Stomach (tissue), 4 donors: Measurements from ENCODE around the gene TEX51.

Experiments used
- EP300 ChIP-seq: sonication (generic); formaldehyde crosslinking; IDR thresholded peaks from one replicate; pipeline ENCODE4 v1.6.1; 2017; ENCODE audit warnings: antibody characterized with exemption
- POLR2AphosphoS5 ChIP-seq, 3 donors: sonication (generic); formaldehyde crosslinking; IDR thresholded peaks; one replicate each; pipeline ENCODE4 v1.6.1; 2016; ENCODE audit warnings: antibody characterized with exemption in 3 of 3
- TF ChIP-seq, protein P1 (sequence below), 7 experiments: fragments of 450-650 bp in 4 of 7; fragments of 200-600 bp in 3 of 7; sonication (generic) in 3 of 7; IDR thresholded peaks; one replicate each; pipeline ENCODE4 v1.5.1; 2016 to 2019; ENCODE audit warnings: antibody characterized with exemption in 7 of 7, control low read depth in 2 of 7, mild to moderate bottlenecking in 1 of 7

DNA sequence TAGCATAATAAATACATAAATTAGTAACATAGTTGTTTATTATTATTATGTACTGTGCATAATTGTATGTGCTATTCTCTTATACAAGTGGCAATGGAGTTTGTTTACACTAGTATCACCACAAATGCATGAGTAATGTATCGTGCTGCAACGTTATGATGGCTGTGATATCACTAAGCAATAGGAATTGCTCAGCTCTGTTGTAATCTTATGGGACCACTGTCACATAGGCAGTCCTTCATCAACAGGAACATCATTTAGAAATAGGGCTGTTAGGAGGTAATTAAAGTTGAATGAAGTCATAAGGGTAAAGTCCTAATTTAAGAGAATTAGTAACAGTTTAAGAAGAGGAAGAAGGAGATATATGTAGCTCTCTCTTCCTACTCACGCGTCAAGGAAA, 33.8 kb downstream of the TEX51 start:
- TF ChIP-seq, protein P1, sequence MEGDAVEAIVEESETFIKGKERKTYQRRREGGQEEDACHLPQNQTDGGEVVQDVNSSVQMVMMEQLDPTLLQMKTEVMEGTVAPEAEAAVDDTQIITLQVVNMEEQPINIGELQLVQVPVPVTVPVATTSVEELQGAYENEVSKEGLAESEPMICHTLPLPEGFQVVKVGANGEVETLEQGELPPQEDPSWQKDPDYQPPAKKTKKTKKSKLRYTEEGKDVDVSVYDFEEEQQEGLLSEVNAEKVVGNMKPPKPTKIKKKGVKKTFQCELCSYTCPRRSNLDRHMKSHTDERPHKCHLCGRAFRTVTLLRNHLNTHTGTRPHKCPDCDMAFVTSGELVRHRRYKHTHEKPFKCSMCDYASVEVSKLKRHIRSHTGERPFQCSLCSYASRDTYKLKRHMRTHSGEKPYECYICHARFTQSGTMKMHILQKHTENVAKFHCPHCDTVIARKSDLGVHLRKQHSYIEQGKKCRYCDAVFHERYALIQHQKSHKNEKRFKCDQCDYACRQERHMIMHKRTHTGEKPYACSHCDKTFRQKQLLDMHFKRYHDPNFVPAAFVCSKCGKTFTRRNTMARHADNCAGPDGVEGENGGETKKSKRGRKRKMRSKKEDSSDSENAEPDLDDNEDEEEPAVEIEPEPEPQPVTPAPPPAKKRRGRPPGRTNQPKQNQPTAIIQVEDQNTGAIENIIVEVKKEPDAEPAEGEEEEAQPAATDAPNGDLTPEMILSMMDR (IDR thresholded peaks at IDR 0.05) = no peak
- no peak for TF ChIP-seq EP300
- TF ChIP-seq POLR2AphosphoS5 (IDR thresholded peaks at IDR 0.05) = no peak
